ENCODE results near the gene CSAG2.

CSAG2 gene

DNA sequence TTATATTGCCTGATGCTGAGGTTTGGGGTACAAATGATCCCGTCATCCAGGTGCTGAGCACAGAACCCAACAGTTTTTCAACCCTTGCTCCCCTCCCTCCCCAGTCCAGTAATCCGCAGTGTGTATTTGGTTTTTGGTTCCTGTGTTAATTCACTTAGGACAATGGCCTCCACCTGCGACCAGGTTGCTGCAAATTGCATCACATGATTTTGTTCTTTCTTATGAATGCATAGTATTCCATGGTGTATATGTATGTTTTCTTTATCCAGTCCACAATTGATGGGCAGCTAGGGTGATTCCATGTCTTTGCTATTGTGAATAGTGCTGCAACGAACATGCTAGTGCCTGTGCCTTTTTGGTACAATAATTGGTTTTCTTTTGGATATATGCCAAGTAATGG lies 46.0 kb downstream of the CSAG2 start:
- no peak for DNase-seq (ENCODE audit: low read depth)

DNA sequence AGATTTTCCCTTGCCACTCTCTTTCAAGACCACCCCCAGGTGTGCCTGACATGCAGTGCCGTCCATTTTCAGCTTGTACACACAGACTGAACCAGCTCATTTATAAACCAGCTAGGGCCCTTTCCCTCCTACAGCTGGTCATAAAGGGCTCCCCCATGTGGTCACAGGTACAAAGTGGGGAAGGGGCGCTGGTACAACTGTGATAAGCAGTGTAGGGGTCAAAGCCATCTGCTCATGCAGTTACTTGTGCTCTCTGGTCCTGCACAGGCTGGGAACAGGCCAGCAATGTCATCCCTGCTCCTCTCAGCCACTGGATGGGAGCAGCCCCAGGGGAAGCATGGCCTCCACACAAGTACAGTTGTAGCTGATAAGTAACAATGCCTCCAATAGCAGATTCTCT lies 50.8 kb downstream of the CSAG2 start:
- no peak for DNase-seq (ENCODE audit: low read depth)
